ENCODE results near the gene ATP6V1C2. TPM values are rescaled to one million over a fixed set of nuclear protein-coding genes. Genes with fewer than 3 reads are reported as not detected.
A peak's percentile ranks its signal among the peaks of the same experiment; 100 is the strongest.

ATP6V1C2 gene
- total RNA-seq, 1 donor from 2014 or later: 0.11 TPM

GRCh38 chr2:10775831-10776230 lies 54.4 kb downstream of the ATP6V1C2 start:
- Mint-ChIP-seq H3K36me3 (peaks cover 7% of the 10 kb centered on the region), H3K9me3 (no peaks in the 10 kb centered on the region), H3K27me3 (ENCODE audit: insufficient read depth, low read depth) (peaks cover 7% of the 10 kb centered on the region), H3K27ac (no peak overlapping the region), H3K4me3 (no peak overlapping the region), H3K4me1 (peaks cover 9% of the 10 kb centered on the region)
- H4K20me1 ChIP-seq (ENCODE audit: low read depth): no peaks in the 10 kb centered on the region
- H3K4me2 ChIP-seq: no peak overlapping the region
- H3F3A ChIP-seq (ENCODE audit: low read depth): no peaks in the 10 kb centered on the region
- TF ChIP-seq EZH2phosphoT487 (IDR thresholded peaks at IDR 0.05) (no peak), CTCF (IDR thresholded peaks at IDR 0.05) (no peak), EZH2 (IDR thresholded peaks at IDR 0.05) (no peak)
- H3K4me3 ChIP-seq: no peak overlapping the region
- H2AFZ ChIP-seq (replicated peaks): no peak overlapping the region
- no peak overlapping the region for H3K27ac ChIP-seq
- no peaks in the 10 kb centered on the region for H3K79me2 ChIP-seq (ENCODE audit: low read depth)
- H3K4me1 ChIP-seq: peaks cover 10% of the 10 kb centered on the region
- H3K36me3 ChIP-seq: no peaks in the 10 kb centered on the region
- H3K27me3 ChIP-seq: no peaks in the 10 kb centered on the region
- DNase-seq (ENCODE audit: low spot score): no peak
- no peak overlapping the region for H3K9ac ChIP-seq
- no peaks in the 10 kb centered on the region for H3K9me3 ChIP-seq (ENCODE audit: low read depth)

- Histone ChIP-seq H3K4me2 (no peak overlapping the region), H3F3A (ENCODE audit: low read depth) (no peaks in the 10 kb centered on the region), H3K27me3 (no peaks in the 10 kb centered on the region), H3K9me3 (ENCODE audit: low read depth) (no peaks in the 10 kb centered on the region), H3K36me3 (no peaks in the 10 kb centered on the region), H4K20me1 (ENCODE audit: low read depth) (no peaks in the 10 kb centered on the region), H3K27ac (no peak overlapping the region), H3K79me2 (ENCODE audit: low read depth) (no peaks in the 10 kb centered on the region), H3K9ac (no peak overlapping the region), H3K4me3 (no peak overlapping the region), H3K4me1 (peaks cover 10% of the 10 kb centered on the region), H2AFZ (replicated peaks) (no peak overlapping the region)
- Mint-ChIP-seq H3K9me3 (no peaks in the 10 kb centered on the region), H3K4me3 (no peak overlapping the region), H3K27me3 (ENCODE audit: insufficient read depth, low read depth) (peaks cover 7% of the 10 kb centered on the region), H3K36me3 (peaks cover 7% of the 10 kb centered on the region), H3K27ac (no peak overlapping the region), H3K4me1 (peaks cover 9% of the 10 kb centered on the region)
- TF ChIP-seq EZH2phosphoT487 (IDR thresholded peaks at IDR 0.05): no peak
- no peak for TF ChIP-seq CTCF (IDR thresholded peaks at IDR 0.05)
- TF ChIP-seq EZH2 (IDR thresholded peaks at IDR 0.05): no peak
- DNase-seq (ENCODE audit: low spot score): no peak
Measured at GRCh38 chr2:10776231-10776977, 55.0 kb downstream of the ATP6V1C2 start.

GRCh38 chr2:10777111-10777841 lies 55.8 kb downstream of the ATP6V1C2 start:
- Mint-ChIP-seq H3K27ac (peak overlapping the region; percentile 85), H3K27me3 (ENCODE audit: insufficient read depth, low read depth) (peaks cover 4% of the 10 kb centered on the region), H3K4me3 (no peak overlapping the region), H3K4me1 (peaks cover 9% of the 10 kb centered on the region), H3K9me3 (no peaks in the 10 kb centered on the region), H3K36me3 (peaks cover 7% of the 10 kb centered on the region)
- no peak overlapping the region for H3K4me3 ChIP-seq
- H3K9me3 ChIP-seq (ENCODE audit: low read depth): no peaks in the 10 kb centered on the region
- peaks cover 10% of the 10 kb centered on the region for H3K4me1 ChIP-seq
- no peaks in the 10 kb centered on the region for H3F3A ChIP-seq (ENCODE audit: low read depth)
- DNase-seq (ENCODE audit: low spot score): no peak
- TF ChIP-seq CTCF (IDR thresholded peaks at IDR 0.05) (no peak), EZH2 (IDR thresholded peaks at IDR 0.05) (no peak), EZH2phosphoT487 (IDR thresholded peaks at IDR 0.05) (no peak)
- no peaks in the 10 kb centered on the region for H3K27me3 ChIP-seq
- no peak overlapping the region for H2AFZ ChIP-seq (replicated peaks)
- no peak overlapping the region for H3K9ac ChIP-seq
- H3K4me2 ChIP-seq: no peak overlapping the region
- H3K36me3 ChIP-seq: no peaks in the 10 kb centered on the region
- H3K79me2 ChIP-seq (ENCODE audit: low read depth): no peaks in the 10 kb centered on the region
- no peaks in the 10 kb centered on the region for H4K20me1 ChIP-seq (ENCODE audit: low read depth)
- H3K27ac ChIP-seq: no peak overlapping the region

Data from neural progenitor cell (in vitro differentiated cells).